ENCODE measurements around the gene MISP3.

The MISP3 gene

DNA sequence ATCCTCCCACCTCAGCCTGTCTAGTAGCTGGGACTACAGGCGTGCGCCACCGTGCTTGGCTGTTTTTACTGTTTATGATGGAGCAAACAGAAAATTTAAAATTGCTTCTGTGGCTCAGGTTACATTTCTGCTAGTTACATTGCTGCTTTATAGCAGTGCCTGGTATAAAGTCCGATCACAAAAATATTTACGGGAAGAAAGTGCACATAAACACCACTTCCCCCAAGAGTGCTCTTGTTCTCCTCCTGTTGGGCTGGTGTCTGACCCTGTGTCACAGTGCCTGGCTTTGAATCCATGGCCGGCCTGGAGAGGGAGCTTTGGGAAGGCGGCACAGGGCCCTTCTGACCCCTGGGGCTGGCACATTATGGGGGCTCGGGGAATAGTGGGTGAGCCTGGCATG, 33.1 kb downstream of the MISP3 start:
- no peak for ATAC-seq
- TF ChIP-seq ZNF70 (CRISPR knock-in tag; IDR thresholded peaks at IDR 0.05), result no peak
- no peak for TF ChIP-seq ZFP30 (CRISPR knock-in tag; IDR thresholded peaks at IDR 0.05)
- no peak for TF ChIP-seq ARNTL (CRISPR knock-in tag; IDR thresholded peaks at IDR 0.05; ENCODE audit: borderline replicate concordance, low read depth)

DNA sequence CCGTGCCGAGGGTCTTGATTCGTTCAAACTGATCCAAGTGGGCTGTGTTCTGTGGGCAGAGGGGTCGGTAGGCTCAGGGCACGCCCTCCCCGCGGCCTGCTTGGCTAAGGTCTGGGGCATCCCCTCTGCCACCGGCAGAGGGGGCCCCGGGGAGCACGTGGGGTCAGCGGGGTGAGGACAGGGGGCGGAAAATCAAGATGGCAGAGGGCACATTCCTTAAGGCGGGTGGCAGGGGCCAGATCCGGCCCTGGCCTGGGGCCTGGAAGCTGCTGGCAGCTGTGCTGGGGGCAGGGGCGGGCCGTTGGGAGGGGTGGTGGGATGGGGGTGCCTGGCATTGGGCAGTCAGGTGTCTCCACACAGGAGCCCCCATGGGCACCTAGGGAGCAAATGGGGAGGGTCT, 34.3 kb downstream of the MISP3 start:
- ATAC-seq, result no peak
- no peak for TF ChIP-seq CSDC2 (CRISPR knock-in tag; IDR thresholded peaks at IDR 0.05)
- TF ChIP-seq ZC3H10 (CRISPR knock-in tag; IDR thresholded peaks at IDR 0.05), result no peak
- TF ChIP-seq OSR1 (CRISPR knock-in tag; IDR thresholded peaks at IDR 0.05), result no peak
- no peak for TF ChIP-seq ISL1 (CRISPR knock-in tag; IDR thresholded peaks at IDR 0.05)

DNA sequence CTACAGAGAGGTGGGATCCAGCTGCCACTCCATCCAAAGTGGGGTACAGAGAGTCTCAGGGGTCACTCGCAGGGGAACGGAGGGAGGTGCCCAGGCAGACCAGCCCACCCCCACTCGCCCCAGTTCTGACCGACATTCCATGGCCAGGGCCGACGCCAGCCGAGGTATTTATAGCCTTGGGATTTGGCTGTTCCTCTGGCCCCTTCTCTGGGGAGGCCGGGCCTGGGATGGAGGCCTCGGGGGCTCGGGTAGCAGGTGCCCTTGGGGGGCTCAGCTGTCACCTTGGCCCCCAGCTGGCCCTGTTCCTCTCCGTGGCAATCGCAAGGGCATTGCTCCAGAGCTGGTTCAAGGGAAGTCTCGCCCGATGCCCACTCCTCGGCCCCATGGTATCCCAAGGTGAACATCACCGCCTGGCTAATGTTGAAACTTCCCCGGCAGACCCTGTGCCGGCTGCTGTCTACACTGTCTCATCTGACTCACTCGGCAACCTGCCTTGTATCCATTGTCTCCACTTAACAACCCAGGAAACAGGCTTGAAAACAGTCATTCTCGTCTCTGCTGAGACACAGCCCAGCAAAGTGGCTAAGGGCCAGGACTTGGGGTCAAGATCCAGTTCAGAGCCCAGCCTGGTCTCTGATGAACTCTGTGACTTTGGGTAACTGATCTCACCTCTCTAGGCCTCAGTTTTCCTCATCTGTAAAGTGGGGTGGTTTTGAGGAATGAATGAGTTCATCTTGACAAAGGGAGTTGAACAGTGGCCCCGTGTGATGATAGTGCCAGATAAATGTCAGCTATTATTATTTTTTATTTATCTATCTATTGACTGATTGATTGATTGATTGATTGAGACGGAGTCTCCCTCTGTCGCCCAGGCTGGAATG, 35.2 kb downstream of the MISP3 start:
- ATAC-seq, result peak; percentile 68
- TF ChIP-seq RARB (CRISPR knock-in tag; IDR thresholded peaks at IDR 0.05), result no peak
- TF ChIP-seq ZFP3 (CRISPR knock-in tag; IDR thresholded peaks at IDR 0.05), result no peak
- no peak for TF ChIP-seq TCF4 (CRISPR knock-in tag; IDR thresholded peaks at IDR 0.05; ENCODE audit: borderline replicate concordance)
- no peak for TF ChIP-seq ESRRG (CRISPR knock-in tag; IDR thresholded peaks at IDR 0.05)
- TF ChIP-seq ZFP30 (CRISPR knock-in tag; IDR thresholded peaks at IDR 0.05), result no peak
- TF ChIP-seq OSR1 (CRISPR knock-in tag; IDR thresholded peaks at IDR 0.05), result no peak
- TF ChIP-seq GLIS3 (CRISPR knock-in tag; IDR thresholded peaks at IDR 0.05), result no peak
- TF ChIP-seq, protein P1, sequence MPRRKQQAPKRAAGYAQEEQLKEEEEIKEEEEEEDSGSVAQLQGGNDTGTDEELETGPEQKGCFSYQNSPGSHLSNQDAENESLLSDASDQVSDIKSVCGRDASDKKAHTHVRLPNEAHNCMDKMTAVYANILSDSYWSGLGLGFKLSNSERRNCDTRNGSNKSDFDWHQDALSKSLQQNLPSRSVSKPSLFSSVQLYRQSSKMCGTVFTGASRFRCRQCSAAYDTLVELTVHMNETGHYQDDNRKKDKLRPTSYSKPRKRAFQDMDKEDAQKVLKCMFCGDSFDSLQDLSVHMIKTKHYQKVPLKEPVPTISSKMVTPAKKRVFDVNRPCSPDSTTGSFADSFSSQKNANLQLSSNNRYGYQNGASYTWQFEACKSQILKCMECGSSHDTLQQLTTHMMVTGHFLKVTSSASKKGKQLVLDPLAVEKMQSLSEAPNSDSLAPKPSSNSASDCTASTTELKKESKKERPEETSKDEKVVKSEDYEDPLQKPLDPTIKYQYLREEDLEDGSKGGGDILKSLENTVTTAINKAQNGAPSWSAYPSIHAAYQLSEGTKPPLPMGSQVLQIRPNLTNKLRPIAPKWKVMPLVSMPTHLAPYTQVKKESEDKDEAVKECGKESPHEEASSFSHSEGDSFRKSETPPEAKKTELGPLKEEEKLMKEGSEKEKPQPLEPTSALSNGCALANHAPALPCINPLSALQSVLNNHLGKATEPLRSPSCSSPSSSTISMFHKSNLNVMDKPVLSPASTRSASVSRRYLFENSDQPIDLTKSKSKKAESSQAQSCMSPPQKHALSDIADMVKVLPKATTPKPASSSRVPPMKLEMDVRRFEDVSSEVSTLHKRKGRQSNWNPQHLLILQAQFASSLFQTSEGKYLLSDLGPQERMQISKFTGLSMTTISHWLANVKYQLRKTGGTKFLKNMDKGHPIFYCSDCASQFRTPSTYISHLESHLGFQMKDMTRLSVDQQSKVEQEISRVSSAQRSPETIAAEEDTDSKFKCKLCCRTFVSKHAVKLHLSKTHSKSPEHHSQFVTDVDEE (CRISPR knock-in tag; IDR thresholded peaks at IDR 0.05), result no peak
- TF ChIP-seq BACH2 (CRISPR knock-in tag; IDR thresholded peaks at IDR 0.05; ENCODE audit: borderline replicate concordance), result no peak

DNA sequence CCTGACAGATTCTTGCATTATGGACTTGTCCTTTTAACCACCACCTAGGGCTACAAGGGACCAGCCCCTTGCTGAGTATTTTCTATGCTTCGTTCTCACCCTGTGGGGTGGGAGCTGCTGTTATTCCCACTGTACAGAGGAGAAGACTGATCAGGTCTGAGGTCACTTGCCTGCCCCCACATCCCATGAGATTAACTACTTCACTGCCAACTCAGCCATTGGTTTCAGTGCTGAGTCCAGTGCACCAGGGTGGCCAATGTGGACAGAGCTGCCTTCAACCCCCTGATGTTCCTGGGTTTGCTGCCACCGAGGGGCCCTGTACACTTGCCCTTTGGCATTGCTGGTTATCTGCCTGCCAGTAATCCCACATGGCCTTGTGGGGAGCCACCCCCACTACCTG, 38.1 kb downstream of the MISP3 start:
- ATAC-seq, result no peak
- TF ChIP-seq ISL1 (CRISPR knock-in tag; IDR thresholded peaks at IDR 0.05) (no peak), SNAI2 (CRISPR knock-in tag; IDR thresholded peaks at IDR 0.05) (no peak), GLIS3 (CRISPR knock-in tag; IDR thresholded peaks at IDR 0.05) (no peak)
- TF ChIP-seq, protein P2, sequence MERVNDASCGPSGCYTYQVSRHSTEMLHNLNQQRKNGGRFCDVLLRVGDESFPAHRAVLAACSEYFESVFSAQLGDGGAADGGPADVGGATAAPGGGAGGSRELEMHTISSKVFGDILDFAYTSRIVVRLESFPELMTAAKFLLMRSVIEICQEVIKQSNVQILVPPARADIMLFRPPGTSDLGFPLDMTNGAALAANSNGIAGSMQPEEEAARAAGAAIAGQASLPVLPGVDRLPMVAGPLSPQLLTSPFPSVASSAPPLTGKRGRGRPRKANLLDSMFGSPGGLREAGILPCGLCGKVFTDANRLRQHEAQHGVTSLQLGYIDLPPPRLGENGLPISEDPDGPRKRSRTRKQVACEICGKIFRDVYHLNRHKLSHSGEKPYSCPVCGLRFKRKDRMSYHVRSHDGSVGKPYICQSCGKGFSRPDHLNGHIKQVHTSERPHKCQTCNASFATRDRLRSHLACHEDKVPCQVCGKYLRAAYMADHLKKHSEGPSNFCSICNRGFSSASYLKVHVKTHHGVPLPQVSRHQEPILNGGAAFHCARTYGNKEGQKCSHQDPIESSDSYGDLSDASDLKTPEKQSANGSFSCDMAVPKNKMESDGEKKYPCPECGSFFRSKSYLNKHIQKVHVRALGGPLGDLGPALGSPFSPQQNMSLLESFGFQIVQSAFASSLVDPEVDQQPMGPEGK (CRISPR knock-in tag; IDR thresholded peaks at IDR 0.05; ENCODE audit: borderline replicate concordance), result no peak

DNA sequence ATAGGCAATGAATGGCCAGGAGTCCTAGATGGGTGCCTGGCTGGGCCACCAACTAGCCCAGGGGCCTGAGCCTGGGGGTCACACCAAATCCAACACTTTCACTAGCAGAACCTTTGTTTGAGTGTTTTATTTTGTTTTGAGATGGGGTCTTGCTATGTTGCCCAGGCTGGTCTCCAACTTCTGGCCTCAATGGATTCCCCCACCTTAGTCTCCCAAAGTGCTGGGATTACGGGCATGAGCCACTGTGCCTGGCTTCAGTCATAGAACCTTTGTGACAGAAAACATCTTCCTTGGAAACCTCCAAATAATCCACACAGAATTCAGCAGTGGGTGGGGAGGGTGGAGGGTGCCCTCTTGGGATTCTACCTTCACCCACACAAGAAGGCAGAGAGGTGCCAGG, 38.9 kb downstream of the MISP3 start:
- no peak for ATAC-seq
- TF ChIP-seq, protein P3, sequence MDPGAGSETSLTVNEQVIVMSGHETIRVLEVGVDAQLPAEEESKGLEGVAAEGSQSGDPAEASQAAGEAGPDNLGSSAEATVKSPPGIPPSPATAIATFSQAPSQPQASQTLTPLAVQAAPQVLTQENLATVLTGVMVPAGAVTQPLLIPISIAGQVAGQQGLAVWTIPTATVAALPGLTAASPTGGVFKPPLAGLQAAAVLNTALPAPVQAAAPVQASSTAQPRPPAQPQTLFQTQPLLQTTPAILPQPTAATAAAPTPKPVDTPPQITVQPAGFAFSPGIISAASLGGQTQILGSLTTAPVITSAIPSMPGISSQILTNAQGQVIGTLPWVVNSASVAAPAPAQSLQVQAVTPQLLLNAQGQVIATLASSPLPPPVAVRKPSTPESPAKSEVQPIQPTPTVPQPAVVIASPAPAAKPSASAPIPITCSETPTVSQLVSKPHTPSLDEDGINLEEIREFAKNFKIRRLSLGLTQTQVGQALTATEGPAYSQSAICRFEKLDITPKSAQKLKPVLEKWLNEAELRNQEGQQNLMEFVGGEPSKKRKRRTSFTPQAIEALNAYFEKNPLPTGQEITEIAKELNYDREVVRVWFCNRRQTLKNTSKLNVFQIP (CRISPR knock-in tag; IDR thresholded peaks at IDR 0.05; ENCODE audit: borderline replicate concordance, low read depth), result no peak
- TF ChIP-seq, protein P2 (CRISPR knock-in tag; IDR thresholded peaks at IDR 0.05; ENCODE audit: borderline replicate concordance), result no peak
- no peak for TF ChIP-seq ARNTL (CRISPR knock-in tag; IDR thresholded peaks at IDR 0.05; ENCODE audit: borderline replicate concordance, low read depth)

Measured in SK-N-SH treated with all-trans-retinoic acid at 6 μM for 48 hours (cell line).